GM21390 (cell line): Measurements from ENCODE around the gene BMP10.

Experiments
- ATAC-seq: cut with Tn5 transposase; IDR thresholded peaks from one replicate; pipeline ENCODE4 v1.9.1; 2021; ENCODE audit not compliant: unreplicated experiment

BMP10 gene

GRCh38 chr2:68853915-68854314 lies 17.3 kb downstream of the BMP10 start:
- ATAC-seq = no peak

DNA sequence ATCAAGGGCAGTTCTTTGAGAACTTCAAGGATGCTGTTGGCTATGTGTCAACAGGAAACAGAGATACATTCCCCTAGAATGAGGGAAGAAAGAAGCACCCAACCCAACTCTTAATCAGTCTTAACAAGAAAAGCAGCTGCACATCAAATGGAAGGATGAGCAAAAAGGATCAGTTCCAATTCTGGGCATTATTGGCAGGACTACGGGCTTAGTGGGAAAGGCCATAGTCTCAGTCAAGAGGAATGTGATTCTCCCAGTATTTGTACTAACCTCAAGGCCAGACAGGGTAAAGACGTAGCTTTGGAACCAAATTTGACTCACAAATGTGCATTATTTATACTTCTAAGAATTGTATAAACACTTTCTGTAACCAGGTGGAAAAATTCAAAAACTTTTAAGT lies 18.2 kb downstream of the BMP10 start:
- ATAC-seq = no peak

- ATAC-seq = no peak
Measured at GRCh38 chr2:68850524-68850923, 20.7 kb downstream of the BMP10 start.

DNA sequence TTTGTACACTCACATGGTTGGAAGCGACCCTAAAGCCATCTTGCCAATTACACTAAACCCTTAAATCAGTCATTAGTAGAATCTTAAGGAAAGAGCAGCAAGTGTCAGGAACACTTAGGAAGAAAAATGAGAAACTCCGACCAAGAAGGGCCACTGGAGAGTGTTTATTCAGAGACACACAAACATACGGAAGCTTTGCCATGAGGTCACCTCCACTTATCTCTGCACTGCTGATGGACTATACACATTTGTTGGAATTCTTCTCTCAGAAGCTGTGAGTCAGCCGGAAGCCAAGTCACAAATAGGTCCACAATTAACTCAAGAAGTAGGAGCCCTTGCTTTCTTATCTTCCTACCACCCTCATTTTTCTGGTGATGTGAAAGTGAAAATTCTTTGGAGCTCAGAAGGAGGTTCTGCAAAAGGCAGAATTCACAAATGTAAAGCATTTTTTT lies 21.6 kb downstream of the BMP10 start:
- no peak for ATAC-seq

DNA sequence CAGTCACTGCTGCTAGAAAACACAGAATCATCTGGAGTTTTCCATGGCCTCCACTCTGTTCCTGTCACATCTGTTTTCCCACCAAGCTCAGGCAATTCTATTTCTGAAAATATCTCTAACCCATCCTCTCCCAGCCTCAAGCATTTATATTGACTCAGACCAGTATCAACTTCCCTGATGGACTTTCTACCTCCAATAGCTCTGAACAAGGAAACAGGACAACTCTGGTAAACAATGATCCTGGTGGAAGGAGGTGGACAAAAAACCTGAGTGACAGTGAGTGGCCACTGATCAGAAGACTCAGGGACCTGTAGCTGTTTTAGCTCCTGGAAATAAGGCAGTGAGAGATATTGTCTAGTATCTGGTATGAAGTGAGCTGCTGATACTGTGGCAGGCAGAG lies 23.4 kb downstream of the BMP10 start:
- ATAC-seq = no peak

GRCh38 chr2:68846091-68846490 lies 25.1 kb downstream of the BMP10 start:
- no peak for ATAC-seq

DNA sequence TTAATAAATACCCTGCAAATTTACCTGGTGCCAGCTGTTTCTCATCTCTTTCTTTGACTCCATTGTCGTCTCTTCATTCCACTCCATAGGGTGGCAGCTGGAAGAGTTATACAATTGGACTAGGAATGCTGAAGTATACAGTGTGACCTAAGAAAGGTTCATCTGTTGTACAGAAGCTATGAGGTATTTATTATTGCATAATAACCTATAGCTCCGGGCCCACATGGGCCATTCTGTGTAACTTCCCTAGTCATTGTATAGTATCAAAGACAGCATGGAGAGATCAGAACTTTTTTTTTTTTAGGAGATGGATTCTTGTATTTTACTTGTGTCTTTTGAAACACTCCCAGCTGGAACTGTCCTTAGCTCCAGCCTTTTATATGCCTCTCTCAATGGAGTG lies 26.2 kb downstream of the BMP10 start:
- no peak for ATAC-seq

DNA sequence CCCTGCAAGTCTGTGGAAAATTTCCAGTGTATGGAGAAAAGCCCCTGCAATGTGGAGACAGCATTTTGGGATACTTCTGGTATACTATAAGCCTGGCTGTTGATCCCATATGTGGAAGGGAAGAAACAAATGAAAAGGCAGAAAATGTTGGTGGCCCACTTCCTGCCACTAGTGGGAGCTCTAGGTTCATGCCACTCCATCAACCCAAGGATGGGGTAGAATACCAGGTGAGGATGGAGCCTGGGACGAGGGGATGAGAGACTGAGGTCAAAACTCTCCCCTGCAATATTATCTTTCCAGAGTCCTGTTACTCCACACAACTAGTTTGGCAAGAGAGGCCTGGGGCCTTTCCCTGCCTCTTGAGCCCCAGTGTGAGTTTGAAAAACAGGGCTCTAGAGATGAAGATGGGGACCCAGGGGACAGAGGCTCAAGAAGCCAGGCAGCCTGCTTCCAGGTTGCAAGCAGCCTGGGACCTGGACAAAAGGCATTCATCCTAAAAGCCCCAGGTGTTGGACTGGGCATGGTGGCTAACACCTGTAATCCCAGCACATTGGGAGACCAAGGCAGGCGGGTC lies 31.9 kb downstream of the BMP10 start:
- ATAC-seq = no peak

- no peak for ATAC-seq
Measured at GRCh38 chr2:68838641-68839040, 32.6 kb downstream of the BMP10 start.

DNA sequence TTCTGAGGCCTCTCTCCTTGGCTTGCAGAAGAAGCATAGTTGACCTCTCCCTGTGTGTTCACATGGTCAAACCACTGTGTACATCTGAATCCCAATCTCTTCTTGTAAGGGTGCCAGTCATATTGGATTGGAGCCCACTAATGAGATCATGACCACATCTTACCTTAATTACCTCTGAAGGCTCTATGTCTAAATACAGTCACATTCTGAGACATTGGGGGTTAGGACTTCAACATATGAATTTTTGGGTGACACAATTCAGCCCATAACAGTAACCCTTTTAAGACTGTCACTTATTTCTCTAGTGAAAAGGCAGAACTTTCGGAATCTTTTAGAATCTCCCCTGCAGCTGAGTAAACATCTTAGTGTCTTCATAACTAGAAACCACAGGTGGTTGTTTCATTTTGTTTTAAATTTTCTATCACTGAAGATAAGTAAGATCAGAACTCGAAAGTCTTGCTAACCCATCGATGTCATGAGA lies 33.3 kb downstream of the BMP10 start:
- peak; percentile 65 for ATAC-seq

GRCh38 chr2:68837164-68837860 lies 33.9 kb downstream of the BMP10 start:
- ATAC-seq = no peak

GRCh38 chr2:68835621-68836020 lies 35.6 kb downstream of the BMP10 start:
- no peak for ATAC-seq

DNA sequence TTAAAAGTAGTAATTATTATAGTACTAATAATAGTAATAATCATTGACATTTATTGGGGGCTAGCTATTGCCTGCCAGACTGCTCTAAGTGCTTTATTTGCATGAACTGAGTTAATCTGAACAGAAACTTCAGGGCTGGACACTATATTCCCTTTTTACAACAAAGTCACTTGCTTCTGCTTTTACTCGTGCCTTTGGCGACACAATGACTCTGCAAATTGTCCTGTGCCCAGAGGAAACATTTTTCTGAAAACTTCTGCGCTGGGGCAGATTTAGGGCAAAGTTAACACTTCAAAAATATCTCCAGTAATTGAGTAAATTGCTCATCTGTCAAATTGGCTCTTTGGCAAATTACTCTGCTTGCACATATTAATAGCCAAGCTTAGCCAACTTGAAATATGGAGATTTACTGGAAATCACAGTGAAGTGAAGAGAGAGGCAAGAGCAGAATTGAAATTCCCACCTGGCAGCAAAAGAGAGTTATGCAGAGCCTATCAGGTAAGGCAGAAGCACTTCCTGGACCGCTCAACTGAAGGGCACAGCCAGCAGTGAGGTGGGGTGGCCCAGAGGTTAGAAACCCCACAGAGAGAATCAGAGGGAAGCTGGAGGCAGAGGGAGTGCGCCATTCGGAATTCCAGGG lies 36.3 kb downstream of the BMP10 start:
- ATAC-seq = no peak

GRCh38 chr2:68833162-68833561 lies 38.0 kb downstream of the BMP10 start:
- no peak for ATAC-seq

GRCh38 chr2:68832233-68832869 lies 38.8 kb downstream of the BMP10 start:
- peak; percentile 57 for ATAC-seq

DNA sequence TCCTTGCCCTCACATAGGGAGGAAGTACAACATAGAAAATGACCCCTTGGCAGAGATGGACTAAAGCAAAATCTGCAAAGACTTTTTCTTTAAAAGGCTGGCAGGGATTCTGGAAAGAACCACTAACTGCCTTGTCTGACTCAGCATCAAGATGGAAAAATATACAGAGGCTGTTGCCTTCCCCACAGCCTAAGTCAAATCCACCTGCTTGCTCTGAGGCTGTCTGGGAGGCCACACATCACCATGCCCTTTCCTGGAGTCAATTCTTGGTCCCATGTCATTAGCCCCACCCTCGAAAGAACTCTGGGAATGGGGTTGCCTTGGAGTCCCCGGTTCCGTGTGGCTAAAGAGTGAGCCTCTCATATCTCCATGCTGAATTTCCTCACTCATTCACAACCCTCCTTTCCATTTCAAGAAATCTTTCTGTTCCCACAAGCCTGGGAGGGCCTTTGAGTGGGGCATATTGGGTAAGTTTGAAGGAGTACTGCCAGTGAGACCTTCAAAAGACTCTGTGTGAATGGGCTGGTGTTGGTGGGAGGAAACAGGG lies 39.4 kb downstream of the BMP10 start:
- ATAC-seq = no peak

GRCh38 chr2:68829749-68830148 lies 41.4 kb downstream of the BMP10 start:
- ATAC-seq = no peak

GRCh38 chr2:68828887-68829708 lies 42.1 kb downstream of the BMP10 start:
- no peak for ATAC-seq

- no peak for ATAC-seq
Measured at GRCh38 chr2:68827666-68828065, 43.5 kb downstream of the BMP10 start.

DNA sequence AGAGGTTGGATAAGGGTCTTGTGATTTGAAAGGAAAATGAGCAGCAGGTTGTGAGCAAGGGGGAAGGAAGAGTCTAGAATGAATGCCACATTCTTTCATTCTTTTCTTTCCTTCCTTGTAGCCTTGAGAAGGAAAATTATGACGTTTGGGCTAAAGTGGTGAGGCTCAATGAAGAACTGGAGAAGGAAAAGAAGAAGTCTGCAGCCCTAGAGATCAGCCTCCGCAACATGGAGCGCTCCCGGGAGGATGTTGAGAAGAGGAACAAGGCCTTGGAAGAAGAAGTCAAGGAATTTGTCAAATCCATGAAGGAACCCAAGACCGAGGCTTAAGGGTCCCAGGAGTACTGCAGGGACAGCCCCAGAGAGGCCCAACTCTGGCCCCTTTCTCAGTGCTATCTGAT lies 45.3 kb downstream of the BMP10 start:
- ATAC-seq = no peak

- no peak for ATAC-seq
Measured at GRCh38 chr2:68824831-68825230, 46.4 kb downstream of the BMP10 start.
